Sigmoid colon (tissue), 7 donors: ENCODE data around the gene BAG1. TPM values are rescaled to one million over a fixed set of nuclear protein-coding genes. Genes with fewer than 3 reads are reported as not detected.
A peak's percentile ranks its signal among the peaks of the same experiment; 100 is the strongest.

Experiments used
- DNase-seq: peaks from one replicate; pipeline ENCODE4 v3.0.0-alpha.2; 2019
- H3K27ac ChIP-seq, 4 donors: fragments of 200-600 bp; sonication (generic); one replicate each; pipeline ENCODE4 v1.5.1; 2016 to 2019; ENCODE audit warnings: mild to moderate bottlenecking in 1 of 4
- H3K27me3 ChIP-seq, 3 donors: fragments of 200-600 bp; sonication (generic); one replicate each; pipeline ENCODE4 v1.5.1; 2019; ENCODE audit warnings: mild to moderate bottlenecking in 1 of 3
- H3K36me3 ChIP-seq, 4 donors: fragments of 200-600 bp; sonication (generic); one replicate each; pipeline ENCODE4 v1.5.1; 2016 to 2019
- H3K4me1 ChIP-seq, 4 donors: fragments of 200-600 bp; sonication (generic); one replicate each; pipeline ENCODE4 v1.5.1; 2017 to 2019
- H3K4me3 ChIP-seq, 4 donors: fragments of 200-600 bp; sonication (generic); one replicate each; pipeline ENCODE4 v1.5.1; 2017 to 2019; ENCODE audit warnings: mild to moderate bottlenecking in 2 of 4, moderate library complexity in 1 of 4
- H3K9me3 ChIP-seq, 4 donors: fragments of 200-600 bp in 3 of 4; sonication (generic) in 3 of 4; one replicate each; pipeline versions ENCODE4 v1.5.1 to v1.6.1; 2013 to 2019
- CTCF ChIP-seq, 4 experiments: fragments of 450-650 bp in 3 of 4; fragments of 200-600 bp in 1 of 4; IDR thresholded peaks; one replicate each; pipeline ENCODE4 v1.5.1; 2016 to 2019; ENCODE audit warnings: antibody characterized with exemption in 4 of 4, mild to moderate bottlenecking in 3 of 4, moderate library complexity in 2 of 4
- EP300 ChIP-seq, 4 donors: sonication (generic); formaldehyde crosslinking; IDR thresholded peaks; one replicate each; pipeline ENCODE4 v1.6.1; 2017; ENCODE audit warnings: antibody characterized with exemption in 4 of 4
- POLR2A ChIP-seq, 2 donors: fragments of 450-650 bp; IDR thresholded peaks; one replicate each; pipeline ENCODE4 v1.6.1; 2016; ENCODE audit warnings: antibody characterized with exemption in 2 of 2, mild to moderate bottlenecking in 2 of 2, moderate library complexity in 2 of 2
- POLR2AphosphoS5 ChIP-seq, 4 donors: sonication (generic); formaldehyde crosslinking; IDR thresholded peaks; one replicate each; pipeline ENCODE4 v1.6.1; 2017; ENCODE audit warnings: antibody characterized with exemption in 4 of 4
- WGBS, 2 donors: extraction: QIAGEN DNeasy Blood & Tissue Kit; methylation state at CpG; one replicate each; pipeline ENCODE4 v1.1.7; 2013; 5-methylcytosine and 5-hydroxymethylcytosine counted together
- intact Hi-C: fragments of 100-400 bp; cut with DNase I; formaldehyde crosslinking; loops from one replicate; pipeline ENCODE4 v1.15.1; 2023
- polyA plus RNA-seq, 3 donors: library from polyadenylated mRNA; stranded (reverse); fragments of 200-250 nt; gene quantifications; one replicate each; pipeline ENCODE4 v1.2.3, GENCODE V29; 2013
- total RNA-seq, 4 donors: library from RNA; depleted of rRNA; stranded (reverse); fragments of >200 nt; gene quantifications; one replicate each; pipeline ENCODE4 v1.1.0, GENCODE V29; 2016
- donor health status: healthy with polysubstance abuse.
- donor health status: Bipolar disorder and iron deficiency.
- donor health status: healthy.

Gene BAG1
- total and polyA plus RNA-seq, 7 donors: 93.3 to 243 (median 160) TPM

- Histone ChIP-seq H3K4me3 (no peak overlapping the region), H3K27ac (no peak overlapping the region), H3K36me3 (no peaks in the 10 kb centered on the region), H3K27me3 (no peaks in the 10 kb centered on the region), H3K4me1 (peaks cover 0 to 8% (median 5%) of the 10 kb centered on the region in 4 donors), H3K9me3 (no peaks in the 10 kb centered on the region)
- 62 to 80% methylated on average over 3 of the region's 3 CpGs for WGBS, 2 donors
- no peak for DNase-seq
- TF ChIP-seq CTCF (IDR thresholded peaks at IDR 0.05) (no peak), POLR2A (IDR thresholded peaks at IDR 0.05) (no peak), POLR2AphosphoS5 (IDR thresholded peaks at IDR 0.05) (no peak), EP300 (IDR thresholded peaks at IDR 0.05) (no peak)
- intact Hi-C loops: no loop called here
These were observed 42.5 kb downstream of the BAG1 start for GRCh38 chr9:33222031-33222430.

- intact Hi-C loops: no loop called here
- H3K4me1 ChIP-seq: peaks cover 0 to 8% (median 5%) of the 10 kb centered on the region in 4 donors
- WGBS, 2 donors: 92 to 94% methylated on average over 3 of the region's 3 CpGs
- H3K27me3 ChIP-seq: no peaks in the 10 kb centered on the region
- no peak for TF ChIP-seq CTCF (IDR thresholded peaks at IDR 0.05)
- TF ChIP-seq EP300 (IDR thresholded peaks at IDR 0.05): no peak
- no peak for TF ChIP-seq POLR2A (IDR thresholded peaks at IDR 0.05)
- no peak for TF ChIP-seq POLR2AphosphoS5 (IDR thresholded peaks at IDR 0.05)
- no peaks in the 10 kb centered on the region for H3K9me3 ChIP-seq
- H3K4me3 ChIP-seq: no peak overlapping the region
- DNase-seq: no peak
- H3K27ac ChIP-seq: no peak overlapping the region
- H3K36me3 ChIP-seq: no peaks in the 10 kb centered on the region
These were observed 43.0 kb downstream of the BAG1 start for GRCh38 chr9:33221568-33221884.

- Histone ChIP-seq H3K27ac (no peak overlapping the region), H3K36me3 (no peaks in the 10 kb centered on the region), H3K4me3 (no peak overlapping the region), H3K27me3 (no peaks in the 10 kb centered on the region), H3K4me1 (peaks cover 0 to 8% (median 5%) of the 10 kb centered on the region in 4 donors), H3K9me3 (no peaks in the 10 kb centered on the region)
- DNase-seq: no peak
- intact Hi-C loops: no loop called here
- WGBS, 2 donors: 73 to 83% methylated on average over 14 of the region's 14 CpGs
- TF ChIP-seq POLR2A (IDR thresholded peaks at IDR 0.05) (no peak), POLR2AphosphoS5 (IDR thresholded peaks at IDR 0.05) (no peak), EP300 (IDR thresholded peaks at IDR 0.05) (peak in 1 of 4 donors; percentile 64), CTCF (IDR thresholded peaks at IDR 0.05) (no peak)
These were observed 43.6 kb downstream of the BAG1 start for GRCh38 chr9:33220681-33221567.

- Histone ChIP-seq H3K9me3 (no peaks in the 10 kb centered on the region), H3K4me3 (no peak overlapping the region), H3K27me3 (no peaks in the 10 kb centered on the region), H3K36me3 (no peaks in the 10 kb centered on the region), H3K27ac (no peak overlapping the region), H3K4me1 (no peaks in the 10 kb centered on the region)
- peak; percentile 59 for DNase-seq
- intact Hi-C loops: no loop called here
- WGBS, 2 donors: 33 to 66% methylated on average over 3 of the region's 3 CpGs
- TF ChIP-seq POLR2A (IDR thresholded peaks at IDR 0.05): no peak
- TF ChIP-seq EP300 (IDR thresholded peaks at IDR 0.05): no peak
- TF ChIP-seq POLR2AphosphoS5 (IDR thresholded peaks at IDR 0.05): no peak
- no peak for TF ChIP-seq CTCF (IDR thresholded peaks at IDR 0.05)
These were observed 52.7 kb downstream of the BAG1 start for GRCh38 chr9:33211695-33212393.
